DOHH2 (cell line): ENCODE data around the gene C1orf35.

Source experiments
- EZH2phosphoT487 ChIP-seq: fragments of 200-600 bp; sonication (generic); IDR thresholded peaks from 2 replicates; pipeline ENCODE4 v1.6.1; 2017; ENCODE audit warnings: borderline replicate concordance, mild to moderate bottlenecking, antibody characterized with exemption, low read length, moderate library complexity, mixed read lengths
- TF ChIP-seq, protein P1 (sequence below): fragments of 200-600 bp; sonication (generic); IDR thresholded peaks from one replicate; pipeline ENCODE4 v1.5.1; 2014; ENCODE audit warnings: antibody characterized with exemption, mild to moderate bottlenecking, low read depth, low read length; ENCODE audit not compliant: poor library complexity, severe bottlenecking

DNA sequence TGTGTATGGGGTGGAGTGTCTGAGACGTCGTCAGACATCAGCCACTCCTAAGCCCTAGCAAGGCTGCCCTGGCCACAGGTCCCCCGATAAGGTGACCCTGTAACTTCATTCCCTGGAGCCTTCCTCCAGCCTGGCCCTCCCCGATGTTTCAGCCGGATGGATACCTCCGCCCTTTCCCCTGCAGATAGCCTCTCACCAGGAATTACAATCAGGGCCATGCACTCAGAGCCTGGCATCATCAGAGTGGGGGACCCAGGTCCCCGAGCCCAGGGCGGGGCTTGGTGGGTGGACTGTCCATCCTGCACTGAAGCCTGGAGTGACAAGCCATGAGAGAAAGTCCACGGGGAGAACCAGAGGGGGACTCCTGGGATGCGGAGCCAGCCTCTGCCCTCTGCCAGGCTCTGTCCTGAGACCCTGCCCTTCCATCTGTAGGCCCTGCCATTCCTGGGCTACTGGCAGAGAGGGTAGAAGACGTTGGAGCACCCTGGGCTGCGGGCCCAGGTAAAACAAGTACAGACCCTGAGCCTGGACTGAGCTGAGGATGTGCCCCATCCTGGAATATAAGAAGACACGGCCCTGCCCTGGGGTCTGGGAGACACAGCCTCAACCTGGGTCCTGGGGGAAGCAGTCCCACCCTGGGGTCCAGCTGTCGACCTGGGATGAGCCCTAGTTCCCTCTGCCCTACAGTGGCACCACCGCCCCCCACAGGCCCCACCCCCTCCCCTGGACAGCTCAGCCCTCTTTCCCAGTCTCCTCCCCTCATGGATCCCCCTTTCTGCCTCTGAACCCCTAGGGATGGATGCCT, 37.4 kb downstream of the C1orf35 start:
- TF ChIP-seq, protein P1, sequence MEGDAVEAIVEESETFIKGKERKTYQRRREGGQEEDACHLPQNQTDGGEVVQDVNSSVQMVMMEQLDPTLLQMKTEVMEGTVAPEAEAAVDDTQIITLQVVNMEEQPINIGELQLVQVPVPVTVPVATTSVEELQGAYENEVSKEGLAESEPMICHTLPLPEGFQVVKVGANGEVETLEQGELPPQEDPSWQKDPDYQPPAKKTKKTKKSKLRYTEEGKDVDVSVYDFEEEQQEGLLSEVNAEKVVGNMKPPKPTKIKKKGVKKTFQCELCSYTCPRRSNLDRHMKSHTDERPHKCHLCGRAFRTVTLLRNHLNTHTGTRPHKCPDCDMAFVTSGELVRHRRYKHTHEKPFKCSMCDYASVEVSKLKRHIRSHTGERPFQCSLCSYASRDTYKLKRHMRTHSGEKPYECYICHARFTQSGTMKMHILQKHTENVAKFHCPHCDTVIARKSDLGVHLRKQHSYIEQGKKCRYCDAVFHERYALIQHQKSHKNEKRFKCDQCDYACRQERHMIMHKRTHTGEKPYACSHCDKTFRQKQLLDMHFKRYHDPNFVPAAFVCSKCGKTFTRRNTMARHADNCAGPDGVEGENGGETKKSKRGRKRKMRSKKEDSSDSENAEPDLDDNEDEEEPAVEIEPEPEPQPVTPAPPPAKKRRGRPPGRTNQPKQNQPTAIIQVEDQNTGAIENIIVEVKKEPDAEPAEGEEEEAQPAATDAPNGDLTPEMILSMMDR: no peak
- no peak for TF ChIP-seq EZH2phosphoT487
